Measurements from ENCODE around the gene XYLT1.
A peak's percentile ranks its signal among the peaks of the same experiment; 100 is the strongest.
"Not testable (repeated sequence)": the region's sequence is repeated elsewhere in the genome, so short reads cannot be mapped to it uniquely, and the experiment has no call there.

XYLT1 gene

DNA sequence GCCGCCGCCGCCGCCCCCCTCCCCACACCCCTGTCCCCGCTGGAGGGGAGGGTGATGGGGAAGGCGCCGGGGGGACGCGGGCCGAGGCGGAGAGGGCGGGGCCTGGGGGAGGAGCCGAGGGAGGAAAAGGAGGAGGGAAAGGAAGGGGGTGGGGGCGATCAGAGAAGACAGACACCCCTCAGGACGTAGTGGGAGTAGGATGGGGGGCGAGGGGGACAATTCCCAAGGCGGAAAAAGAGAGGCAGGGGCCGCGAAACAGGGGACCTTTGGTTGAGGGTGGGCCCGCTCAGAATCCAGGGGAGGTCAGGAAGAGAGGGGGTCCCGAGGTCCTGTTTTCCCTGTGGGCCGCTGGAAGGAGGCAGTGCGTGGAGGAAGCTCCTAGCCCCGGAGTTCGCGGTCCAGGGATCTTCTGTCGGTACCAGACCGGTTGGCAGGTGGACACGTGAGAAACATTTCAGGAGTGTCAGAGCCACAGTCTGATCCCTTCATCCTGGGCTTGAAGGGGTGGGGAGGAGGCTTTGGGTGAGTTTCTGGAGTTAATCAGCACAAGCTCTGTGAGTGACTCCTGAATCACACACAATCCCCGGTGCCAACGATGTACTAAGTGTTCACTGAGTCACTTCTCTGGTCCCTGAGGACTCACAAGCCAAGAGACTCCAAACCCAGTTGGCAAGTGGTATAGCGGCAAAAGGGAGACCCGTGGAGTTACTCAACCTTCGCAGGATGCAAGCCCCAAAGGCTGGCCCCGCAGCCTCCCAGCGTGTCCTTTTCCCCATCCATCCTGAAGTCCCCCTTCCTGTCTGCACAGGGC lies at the start of gene XYLT1:
TSS of gene XYLT1 (minus strand) at position 53 of the 811 bp plus-strand sequence. CDS start 164 bp downstream, outside the sequence.
- in situ Hi-C loops (cut with HindIII; ENCODE audit: low pct_ligation_motif_present, low pct_unique_long_range_greater_than_20kb, low sequenced_read_pairs), result no loop called here
- DNase-seq, result peak; percentile 7

DNA sequence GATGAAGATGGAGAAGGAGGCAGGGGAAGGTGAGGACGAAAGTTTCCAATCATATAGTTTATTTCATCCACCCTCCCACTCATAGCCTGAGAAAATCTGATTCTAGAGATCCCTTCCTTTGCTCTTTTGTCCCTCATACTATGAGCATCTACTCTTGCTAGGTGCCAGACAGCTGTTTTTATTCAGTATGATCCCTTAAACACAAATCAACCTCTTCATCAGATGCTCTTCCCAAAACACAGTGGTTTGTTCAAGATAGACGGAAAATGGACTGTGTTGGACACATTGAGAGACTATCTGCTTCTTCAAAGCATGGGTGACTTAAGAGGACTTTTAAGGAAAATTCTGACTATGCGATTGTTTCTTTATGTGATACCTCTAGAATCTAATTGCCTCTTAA lies 49.4 kb upstream of the XYLT1 start:
- in situ Hi-C loops (cut with HindIII; ENCODE audit: low pct_ligation_motif_present, low pct_unique_long_range_greater_than_20kb, low sequenced_read_pairs), result no loop called here
- DNase-seq, result no peak

DNA sequence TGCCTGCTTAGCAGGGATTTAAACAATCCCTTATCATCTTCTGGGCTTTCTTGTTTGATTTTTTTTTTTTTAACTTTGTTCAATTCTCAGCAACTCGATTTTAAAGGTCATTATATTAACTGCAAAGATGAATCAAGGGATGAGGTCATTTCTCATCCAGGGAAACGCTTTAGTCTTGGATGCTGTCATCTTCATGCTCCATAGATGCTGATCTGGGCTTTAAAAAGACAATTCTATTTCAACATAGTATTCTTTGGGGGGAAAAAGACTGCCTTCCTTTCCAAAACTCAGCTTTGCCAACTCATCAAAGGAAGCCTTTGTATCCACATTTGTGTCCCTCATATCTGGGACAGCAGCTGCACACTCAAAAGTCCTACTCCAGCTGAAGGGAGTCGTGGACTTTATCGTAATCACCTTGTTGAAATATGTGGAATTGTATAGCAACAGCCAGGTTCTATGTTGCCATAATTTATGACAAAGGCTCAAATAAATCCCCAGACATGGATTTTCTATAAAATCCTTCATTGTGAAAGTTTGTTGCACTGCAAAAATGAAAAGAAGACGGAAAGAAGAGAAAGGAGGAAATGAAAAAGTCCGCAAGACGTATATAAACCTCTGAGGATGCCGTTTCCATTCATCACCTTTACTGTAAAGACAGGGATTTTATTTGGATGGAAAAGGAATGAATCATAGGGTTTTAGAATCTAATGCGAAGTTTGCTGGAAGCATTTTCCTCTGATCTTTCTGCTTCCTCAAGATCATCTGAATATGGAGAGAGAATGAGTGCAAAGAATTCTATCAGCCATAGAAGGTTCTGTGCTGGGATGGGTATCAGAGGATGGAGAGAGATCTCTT lies 48.6 kb upstream of the XYLT1 start:
- in situ Hi-C loops (cut with HindIII; ENCODE audit: low pct_ligation_motif_present, low pct_unique_long_range_greater_than_20kb, low sequenced_read_pairs), result no loop called here
- no peak for DNase-seq

DNA sequence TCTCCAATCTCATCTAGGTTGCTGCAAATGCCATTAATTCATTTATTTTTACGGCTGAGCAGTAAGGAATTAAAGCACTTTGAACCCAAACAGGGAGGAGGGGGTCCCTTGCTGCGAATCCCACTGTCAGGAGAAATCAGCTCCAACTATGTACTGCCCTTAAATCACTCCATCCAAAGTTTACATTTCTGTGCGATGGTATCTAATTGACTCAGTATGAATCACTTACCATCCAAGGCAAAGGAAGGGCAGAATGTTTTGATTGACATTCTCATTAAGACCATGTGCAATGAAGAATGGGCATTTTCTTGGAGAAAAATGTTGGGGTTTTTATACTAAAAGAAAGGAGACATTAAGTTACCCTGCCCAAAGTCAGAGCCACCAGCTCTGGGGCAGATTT lies 47.7 kb upstream of the XYLT1 start:
- in situ Hi-C loops (cut with HindIII; ENCODE audit: low pct_ligation_motif_present, low pct_unique_long_range_greater_than_20kb, low sequenced_read_pairs), result no loop called here
- no peak for DNase-seq

DNA sequence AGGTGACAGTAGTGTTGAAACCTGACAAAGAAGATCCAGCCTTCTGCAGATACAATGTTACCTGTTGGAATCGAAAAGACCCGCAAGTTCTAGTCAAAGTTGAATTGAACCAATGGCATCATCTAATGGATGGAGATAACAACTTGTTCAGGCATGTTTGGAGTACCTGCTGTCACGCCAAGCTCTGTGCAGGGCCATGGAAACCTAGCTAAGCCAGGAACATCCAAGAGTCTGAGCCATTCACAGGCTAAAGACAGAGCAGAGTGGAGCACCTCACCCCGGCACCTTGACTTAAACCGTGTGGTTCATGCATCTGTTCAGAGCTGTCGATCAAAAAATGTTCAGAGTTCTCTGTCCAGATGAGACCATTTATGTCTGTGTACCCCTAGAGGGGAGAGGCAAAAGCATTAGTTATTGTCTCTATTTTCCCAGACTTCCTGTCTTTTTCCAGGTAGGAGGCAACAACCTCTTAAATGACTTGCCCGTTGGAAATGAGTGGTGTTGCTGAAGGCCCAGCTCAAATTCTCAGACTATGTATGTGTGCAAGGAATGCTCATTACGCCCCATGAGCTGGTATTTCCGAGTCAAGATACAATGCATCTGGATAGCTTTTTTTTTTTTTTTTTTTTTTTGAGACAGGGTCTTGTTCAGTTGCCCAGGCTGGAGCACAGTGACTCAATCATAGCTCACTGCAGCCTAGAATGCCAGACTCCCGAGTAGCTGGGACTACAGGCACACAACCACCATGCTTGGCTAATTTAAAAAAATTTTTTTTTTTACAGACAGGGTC lies 44.9 kb upstream of the XYLT1 start:
- in situ Hi-C loops (cut with HindIII; ENCODE audit: low pct_ligation_motif_present, low pct_unique_long_range_greater_than_20kb, low sequenced_read_pairs), result no loop called here
- no peak for DNase-seq

- in situ Hi-C loops (cut with HindIII; ENCODE audit: low pct_ligation_motif_present, low pct_unique_long_range_greater_than_20kb, low sequenced_read_pairs), result no loop called here
Measured at GRCh38 chr16:17512636-17513220, 42.0 kb upstream of the XYLT1 start.

GRCh38 chr16:17511340-17511739 lies 40.6 kb upstream of the XYLT1 start:
- in situ Hi-C loops (cut with HindIII; ENCODE audit: low pct_ligation_motif_present, low pct_unique_long_range_greater_than_20kb, low sequenced_read_pairs), result no loop called here
- no peak for DNase-seq

More at GRCh38 chr16:17512636-17513220, 42.0 kb upstream of the XYLT1 start:
- no peak for DNase-seq

DNA sequence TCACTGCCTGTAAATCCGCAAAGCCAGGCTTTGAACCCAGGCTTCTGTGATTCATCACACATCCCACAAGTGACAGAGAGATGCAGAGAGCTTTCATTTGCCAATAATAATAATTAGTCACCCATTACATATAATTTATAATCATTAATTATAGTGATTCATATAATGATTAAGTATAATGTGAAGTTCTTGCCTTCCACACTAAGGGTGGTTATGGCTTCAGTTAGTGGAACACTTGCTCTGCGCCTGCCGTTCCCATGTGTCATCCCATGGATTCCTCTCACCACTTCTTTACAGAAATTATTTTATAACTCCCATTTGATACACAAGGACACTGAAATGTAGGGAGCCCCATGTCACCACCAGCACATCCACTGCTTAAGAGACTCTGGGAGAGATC lies 39.8 kb upstream of the XYLT1 start:
- in situ Hi-C loops (cut with HindIII; ENCODE audit: low pct_ligation_motif_present, low pct_unique_long_range_greater_than_20kb, low sequenced_read_pairs), result no loop called here
- no peak for DNase-seq

GRCh38 chr16:17509194-17509593 lies 38.4 kb upstream of the XYLT1 start:
- no peak for DNase-seq
- in situ Hi-C loops (cut with HindIII; ENCODE audit: low pct_ligation_motif_present, low pct_unique_long_range_greater_than_20kb, low sequenced_read_pairs), result no loop called here

- no peak for DNase-seq
- in situ Hi-C loops (cut with HindIII; ENCODE audit: low pct_ligation_motif_present, low pct_unique_long_range_greater_than_20kb, low sequenced_read_pairs), result no loop called here
Measured at GRCh38 chr16:17508303-17508702, 37.5 kb upstream of the XYLT1 start.

- in situ Hi-C loops (cut with HindIII; ENCODE audit: low pct_ligation_motif_present, low pct_unique_long_range_greater_than_20kb, low sequenced_read_pairs); DNase-seq: not testable (repeated sequence)
Measured at GRCh38 chr16:17507516-17507915, 36.8 kb upstream of the XYLT1 start.

GRCh38 chr16:17505828-17506227 lies 35.1 kb upstream of the XYLT1 start:
- in situ Hi-C loops (cut with HindIII; ENCODE audit: low pct_ligation_motif_present, low pct_unique_long_range_greater_than_20kb, low sequenced_read_pairs); DNase-seq: not testable (repeated sequence)

DNA sequence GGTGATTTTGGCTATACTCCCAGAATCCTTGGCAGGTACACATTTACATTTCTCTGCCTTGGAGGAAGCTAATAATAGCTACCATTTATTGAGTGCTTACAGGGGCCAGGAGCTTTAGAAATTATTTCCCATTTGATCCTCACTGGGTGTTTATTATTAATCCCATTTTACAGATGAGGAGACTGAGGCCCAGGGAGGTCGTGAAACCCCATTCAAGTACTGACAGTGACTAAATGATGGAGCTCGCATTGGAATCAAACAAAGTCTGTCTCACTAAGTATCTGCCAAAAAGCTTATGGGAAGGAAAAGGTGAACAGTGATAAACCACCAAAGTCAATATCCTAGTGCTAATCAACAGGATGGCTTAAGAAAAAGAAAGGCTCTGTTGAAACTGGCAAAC lies 33.3 kb upstream of the XYLT1 start:
- in situ Hi-C loops (cut with HindIII; ENCODE audit: low pct_ligation_motif_present, low pct_unique_long_range_greater_than_20kb, low sequenced_read_pairs), result no loop called here
- no peak for DNase-seq

GRCh38 chr16:17503331-17503730 lies 32.6 kb upstream of the XYLT1 start:
- in situ Hi-C loops (cut with HindIII; ENCODE audit: low pct_ligation_motif_present, low pct_unique_long_range_greater_than_20kb, low sequenced_read_pairs), result no loop called here
- DNase-seq, result no peak

DNA sequence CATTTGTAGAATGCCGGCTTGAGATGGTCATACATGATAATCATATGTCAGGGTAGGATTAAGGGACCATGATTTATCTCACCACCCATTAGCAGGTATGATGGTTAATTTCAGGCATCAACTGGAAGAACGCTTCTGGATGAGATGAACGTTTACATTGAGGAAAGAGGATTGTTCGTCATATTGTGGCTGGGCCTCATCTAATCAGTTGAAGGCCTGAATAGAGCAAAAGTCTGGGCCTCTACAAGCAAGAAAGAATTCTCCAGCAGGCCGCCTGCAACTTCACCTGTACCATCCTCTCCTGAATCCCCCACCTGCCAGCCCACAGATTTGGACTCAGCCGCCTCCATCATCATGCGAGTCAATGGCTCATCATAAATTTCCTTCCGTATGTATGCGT lies 30.6 kb upstream of the XYLT1 start:
- in situ Hi-C loops (cut with HindIII; ENCODE audit: low pct_ligation_motif_present, low pct_unique_long_range_greater_than_20kb, low sequenced_read_pairs), result no loop called here
- DNase-seq, result no peak

GRCh38 chr16:17499223-17499902 lies 28.6 kb upstream of the XYLT1 start:
- in situ Hi-C loops (cut with HindIII; ENCODE audit: low pct_ligation_motif_present, low pct_unique_long_range_greater_than_20kb, low sequenced_read_pairs), result no loop called here
- DNase-seq, result no peak

DNA sequence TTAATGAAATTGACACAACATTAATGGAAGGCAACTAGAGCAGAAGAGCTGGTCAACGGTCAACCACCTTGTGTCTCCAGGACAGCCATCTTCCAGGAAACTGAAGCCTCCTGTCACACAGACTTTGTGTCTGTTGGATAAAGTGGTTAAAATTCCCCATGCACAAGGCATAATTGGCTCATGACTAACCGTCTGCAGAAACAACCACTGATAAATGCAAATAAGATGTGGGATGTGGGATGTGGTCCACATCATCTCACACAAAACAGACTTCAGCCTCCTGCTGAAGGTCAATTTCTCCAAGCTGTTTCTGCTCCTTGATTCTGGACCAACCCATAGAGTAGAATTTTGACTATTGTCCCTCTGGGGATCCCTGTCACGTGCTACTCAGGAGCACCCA lies 26.9 kb upstream of the XYLT1 start:
- DNase-seq, result no peak
- in situ Hi-C loops (cut with HindIII; ENCODE audit: low pct_ligation_motif_present, low pct_unique_long_range_greater_than_20kb, low sequenced_read_pairs), result no loop called here

- in situ Hi-C loops (cut with HindIII; ENCODE audit: low pct_ligation_motif_present, low pct_unique_long_range_greater_than_20kb, low sequenced_read_pairs), result no loop called here
- no peak for DNase-seq
Measured at GRCh38 chr16:17496891-17497290, 26.1 kb upstream of the XYLT1 start.
